ENCODE results near the gene GET4.

- no peak for TF ChIP-seq CHD1 (IDR thresholded peaks at IDR 0.05; ENCODE audit: low read depth, low read length)
- TF ChIP-seq, protein P1, sequence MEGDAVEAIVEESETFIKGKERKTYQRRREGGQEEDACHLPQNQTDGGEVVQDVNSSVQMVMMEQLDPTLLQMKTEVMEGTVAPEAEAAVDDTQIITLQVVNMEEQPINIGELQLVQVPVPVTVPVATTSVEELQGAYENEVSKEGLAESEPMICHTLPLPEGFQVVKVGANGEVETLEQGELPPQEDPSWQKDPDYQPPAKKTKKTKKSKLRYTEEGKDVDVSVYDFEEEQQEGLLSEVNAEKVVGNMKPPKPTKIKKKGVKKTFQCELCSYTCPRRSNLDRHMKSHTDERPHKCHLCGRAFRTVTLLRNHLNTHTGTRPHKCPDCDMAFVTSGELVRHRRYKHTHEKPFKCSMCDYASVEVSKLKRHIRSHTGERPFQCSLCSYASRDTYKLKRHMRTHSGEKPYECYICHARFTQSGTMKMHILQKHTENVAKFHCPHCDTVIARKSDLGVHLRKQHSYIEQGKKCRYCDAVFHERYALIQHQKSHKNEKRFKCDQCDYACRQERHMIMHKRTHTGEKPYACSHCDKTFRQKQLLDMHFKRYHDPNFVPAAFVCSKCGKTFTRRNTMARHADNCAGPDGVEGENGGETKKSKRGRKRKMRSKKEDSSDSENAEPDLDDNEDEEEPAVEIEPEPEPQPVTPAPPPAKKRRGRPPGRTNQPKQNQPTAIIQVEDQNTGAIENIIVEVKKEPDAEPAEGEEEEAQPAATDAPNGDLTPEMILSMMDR (conservative IDR thresholded peaks at IDR 0.05; ENCODE audit: low read depth, low read length), result no peak
- no peak for TF ChIP-seq RFX5 (IDR thresholded peaks at IDR 0.05; ENCODE audit: low read depth, low read length)
Observed at GRCh38 chr7:895451-896052, 19.2 kb downstream of the GET4 start.

Measured in IMR-90 (cell line).